Myometrial cell (primary cell): ENCODE data around the gene TRRAP. TPM values are rescaled to one million over a fixed set of nuclear protein-coding genes. Genes with fewer than 3 reads are reported as not detected.

Experiments
- total RNA-seq: library from RNA; depleted of rRNA; stranded (reverse); fragments of >200 nt; gene quantifications from 2 replicates; pipeline ENCODE4 v1.2.3, GENCODE V29; 2015

Gene TRRAP
- total RNA-seq, result 13.5 and 14.4 TPM in 2 replicates

DNA sequence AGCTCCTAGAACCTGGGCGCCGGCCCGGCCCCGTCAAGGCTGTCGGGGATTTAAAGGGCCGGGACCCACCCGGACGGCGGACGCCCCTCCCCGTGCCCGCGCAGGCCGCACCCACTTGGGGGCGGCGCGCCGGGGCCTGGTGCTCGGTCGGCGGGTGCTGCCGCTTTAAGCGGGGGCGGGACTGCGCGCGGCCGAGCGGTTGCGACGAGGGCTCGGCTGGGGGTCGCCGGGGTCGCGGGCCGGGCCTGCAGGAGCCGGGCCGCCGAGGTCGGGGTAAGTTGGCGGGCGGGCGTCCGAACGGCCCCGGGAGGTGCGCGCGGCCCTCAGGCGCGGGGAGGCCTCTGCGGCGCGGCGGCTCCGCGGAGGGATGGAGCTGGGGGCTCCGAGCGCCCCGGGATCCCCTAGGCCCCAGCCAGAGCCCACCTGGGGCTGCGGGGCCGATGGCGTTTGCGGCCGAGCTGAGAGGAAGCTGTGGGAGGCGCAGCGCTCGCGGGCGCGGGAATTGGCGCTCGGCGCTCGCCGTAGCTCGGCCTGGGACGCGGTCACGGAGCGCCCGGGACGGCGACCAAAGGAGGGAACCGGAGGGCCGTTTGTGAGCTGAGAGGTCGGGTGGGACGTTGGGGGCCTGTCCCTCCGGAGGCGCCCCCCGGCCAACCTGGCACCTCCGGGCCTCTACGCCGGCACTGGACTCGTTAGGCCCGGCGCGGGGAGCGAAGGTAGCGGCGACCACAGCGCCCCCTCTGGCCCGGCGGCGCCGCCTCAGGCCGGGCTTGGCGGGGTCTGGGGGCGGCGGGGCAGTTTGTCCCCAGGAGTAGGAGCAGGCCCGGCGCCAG is at the start of gene TRRAP:
TRRAP (plus strand) TSS at position 168 of the 833 bp plus-strand sequence. CDS start 2,619 bp downstream, outside the sequence.

DNA sequence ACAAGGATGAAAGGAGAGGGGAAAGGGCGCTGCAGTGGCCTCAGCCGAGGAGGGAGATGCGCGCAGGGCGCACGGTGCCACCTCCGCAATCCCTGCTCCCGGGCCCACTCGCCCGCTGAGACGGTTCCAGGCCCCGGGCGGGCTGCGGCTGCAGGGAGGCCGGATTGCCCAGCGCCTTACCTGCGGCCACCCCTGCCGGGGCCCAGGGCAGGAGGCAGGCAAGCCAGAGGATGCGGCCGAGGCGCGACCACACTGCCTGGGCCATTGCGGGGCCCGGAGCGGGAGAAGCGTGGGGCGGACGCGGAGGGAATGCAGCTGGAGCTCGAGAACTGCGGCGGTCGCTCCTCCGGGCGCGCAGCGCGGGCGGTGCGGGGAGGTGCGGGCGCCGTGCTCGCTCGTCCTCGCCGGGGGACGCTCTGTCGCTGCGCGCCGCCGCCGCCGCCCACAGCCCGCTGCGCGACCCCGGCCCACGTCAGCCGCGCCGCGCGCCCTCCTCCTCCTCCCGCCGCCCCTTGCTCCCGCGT is 8.7 kb upstream of the TRRAP start, which contains the start of gene TMEM130:
TMEM130 (minus strand) TSS at position 418 of the 524 bp plus-strand sequence; CDS start at position 265, 153 bp downstream.

Other genes starting within 250 kb of the TRRAP start
- gene TMEM130, start 8.5 kb upstream of the TRRAP start, total RNA-seq, result not detected in 2 replicates